NT2/D1 (cell line): ENCODE data around the gene ODAD3.

Experiments
- DNase-seq: peaks from one replicate; pipeline ENCODE4 v3.0.0-alpha.2; 2011; ENCODE audit warnings: low read depth, low spot score
- H3K27me3 ChIP-seq: 2 replicates; pipeline ENCODE4 v1.6.0; 2011; ENCODE audit warnings: mild to moderate bottlenecking; ENCODE audit not compliant: insufficient read length, insufficient read depth
- H3K36me3 ChIP-seq: 2 replicates; pipeline ENCODE4 v1.6.1; 2011; ENCODE audit warnings: mild to moderate bottlenecking, low read length, mixed read lengths; ENCODE audit not compliant: insufficient read depth, insufficient read length
- H3K4me1 ChIP-seq: 2 replicates; pipeline ENCODE4 v1.5.1; 2011; ENCODE audit not compliant: insufficient read depth, insufficient read length
- H3K4me3 ChIP-seq: 2 replicates; pipeline ENCODE4 v1.5.1; 2011; ENCODE audit warnings: low read depth; ENCODE audit not compliant: insufficient read length
- H3K9ac ChIP-seq: 2 replicates; pipeline ENCODE4 v1.6.0; 2011; ENCODE audit warnings: low read depth; ENCODE audit not compliant: insufficient read length
- H3K9me3 ChIP-seq: 2 replicates; pipeline ENCODE4 v1.5.1; 2011; ENCODE audit warnings: mild to moderate bottlenecking, low read length; ENCODE audit not compliant: insufficient read depth
- SUZ12 ChIP-seq: IDR thresholded peaks from 2 replicates; pipeline ENCODE4 v1.6.1; 2011; ENCODE audit not compliant: insufficient read length, insufficient read depth; ENCODE audit errors: extremely low read depth
- YY1 ChIP-seq: IDR thresholded peaks from 2 replicates; pipeline ENCODE4 v1.6.1; 2011; ENCODE audit not compliant: insufficient read length, insufficient read depth
- ZNF274 ChIP-seq: IDR thresholded peaks from 2 replicates; pipeline ENCODE4 v1.6.1; 2011; ENCODE audit warnings: mild to moderate bottlenecking, low read depth, low read length

ODAD3 gene

DNA sequence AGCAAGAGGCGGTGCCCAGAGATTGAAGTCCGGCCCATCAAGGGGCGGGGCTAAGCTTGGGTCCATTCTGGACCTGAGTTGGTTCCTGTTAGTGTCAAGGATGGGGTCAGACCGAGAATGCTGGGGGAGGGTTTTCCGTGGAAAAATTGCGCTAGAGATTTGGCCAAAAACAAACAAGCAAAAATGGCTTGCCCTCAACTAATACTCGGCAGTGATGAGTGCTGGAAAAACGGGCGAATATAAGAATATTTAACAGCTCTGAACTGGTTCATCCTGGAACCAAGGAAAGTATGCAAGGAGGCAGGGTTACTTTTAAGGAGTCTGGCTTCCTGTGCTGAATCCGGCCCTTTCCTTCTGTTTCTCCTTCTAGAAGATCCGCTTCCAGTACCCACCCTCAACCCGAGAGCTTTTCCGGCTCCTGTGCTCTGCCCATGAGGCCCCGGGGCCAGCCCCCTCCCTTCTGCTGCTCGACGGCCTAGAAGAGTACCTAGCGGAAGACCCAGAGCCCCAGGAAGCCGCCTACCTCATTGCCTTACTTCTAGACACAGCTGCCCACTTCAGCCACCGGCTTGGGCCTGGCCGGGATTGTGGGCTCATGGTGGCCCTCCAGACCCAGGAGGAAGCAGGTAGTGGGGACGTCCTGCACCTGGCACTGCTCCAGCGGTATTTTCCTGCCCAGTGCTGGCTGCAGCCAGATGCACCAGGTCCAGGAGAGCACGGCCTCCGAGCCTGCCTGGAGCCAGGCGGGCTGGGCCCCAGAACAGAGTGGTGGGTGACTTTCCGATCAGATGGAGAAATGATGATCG lies 59.6 kb downstream of the ODAD3 start:
- Histone ChIP-seq H3K9me3 (no peaks in the 10 kb centered on the region), H3K4me3 (peak overlapping the region; percentile 35), H3K4me1 (peaks cover 12% of the 10 kb centered on the region), H3K36me3 (peaks cover 19% of the 10 kb centered on the region), H3K27me3 (no peaks in the 10 kb centered on the region), H3K9ac (peak overlapping the region; percentile 93)
- DNase-seq: no peak
- TF ChIP-seq SUZ12 (no peak), YY1 (no peak), ZNF274 (no peak)

DNA sequence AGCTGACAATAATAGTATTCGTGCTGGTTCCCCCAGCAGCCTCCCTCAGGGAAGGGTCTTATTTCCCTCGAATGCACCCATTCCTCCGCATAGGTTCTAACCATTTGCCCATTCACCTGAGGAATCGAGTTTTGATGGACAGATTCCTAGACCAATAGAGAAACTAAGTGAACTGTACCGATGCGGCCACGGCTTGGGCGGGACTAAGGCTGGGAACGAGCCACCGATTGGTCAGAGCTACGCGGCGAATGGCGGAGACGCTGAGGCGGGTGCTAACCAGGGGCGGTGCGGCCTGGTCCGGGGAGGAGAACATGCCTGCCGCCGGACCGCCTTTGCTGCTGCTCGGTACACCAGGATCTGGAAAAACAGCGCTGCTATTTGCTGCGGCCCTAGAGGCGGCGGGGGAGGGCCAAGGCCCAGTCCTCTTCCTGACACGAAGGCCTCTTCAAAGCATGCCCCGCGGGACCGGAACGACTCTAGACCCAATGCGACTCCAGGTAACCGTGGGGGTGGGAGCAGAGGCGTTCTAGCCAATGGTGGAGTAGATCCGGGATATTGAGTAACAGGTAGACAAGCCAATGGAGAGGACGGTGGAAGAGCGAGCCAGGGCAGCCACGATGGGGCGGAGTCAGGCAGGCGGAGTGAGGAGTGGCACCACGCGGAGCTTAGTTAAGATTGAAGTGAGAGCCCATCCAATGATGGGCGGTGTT lies 60.3 kb downstream of the ODAD3 start, which contains the start of gene SWSAP1:
Gene SWSAP1, plus strand, starts transcription at position 234 of the 710 bp plus-strand sequence. Its CDS starts 15 bp downstream, at position 249.
- H3K4me1 ChIP-seq: peaks cover 10% of the 10 kb centered on the region
- TF ChIP-seq YY1: peak; percentile 43
- TF ChIP-seq SUZ12: no peak
- H3K9me3 ChIP-seq: no peaks in the 10 kb centered on the region
- peak within 1 kb of the TSS; percentile 91 for H3K4me3 ChIP-seq
- peak within 1 kb of the TSS; percentile 98 for H3K9ac ChIP-seq
- DNase-seq: peak; percentile 99
- peaks cover 19% of the 10 kb centered on the region for H3K36me3 ChIP-seq
- no peaks in the 10 kb centered on the region for H3K27me3 ChIP-seq

DNA sequence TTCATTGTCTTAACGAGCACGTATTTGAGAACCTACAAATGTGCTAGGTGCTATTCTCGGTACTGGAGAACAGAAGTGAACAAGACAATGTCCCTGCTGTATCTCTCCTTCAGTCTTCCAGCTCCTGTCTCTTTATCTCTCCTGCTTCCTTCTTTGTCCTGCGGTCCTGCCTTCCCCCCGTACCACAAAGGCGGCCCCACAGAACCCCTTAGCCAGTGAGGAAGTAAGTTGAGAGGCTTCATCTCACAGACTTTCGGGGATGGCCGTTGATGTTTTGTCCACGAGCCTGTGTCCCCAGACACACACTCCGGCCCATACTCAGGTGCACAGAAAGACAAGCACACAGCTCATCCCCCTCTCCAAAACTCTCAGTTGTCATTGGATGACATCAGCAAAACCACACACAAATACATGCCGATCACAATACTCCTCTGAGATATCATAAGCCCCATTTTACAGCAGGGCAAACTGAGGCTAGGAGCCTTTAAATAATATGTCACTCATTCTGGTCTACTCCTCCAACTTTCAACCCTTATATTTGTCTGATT lies 61.0 kb downstream of the ODAD3 start:
- Histone ChIP-seq H3K9ac (peak overlapping the region; percentile 43), H3K4me1 (peaks cover 10% of the 10 kb centered on the region), H3K36me3 (peaks cover 19% of the 10 kb centered on the region), H3K9me3 (no peaks in the 10 kb centered on the region), H3K4me3 (peak overlapping the region; percentile 91), H3K27me3 (no peaks in the 10 kb centered on the region)
- no peak for DNase-seq
- TF ChIP-seq ZNF274 (no peak), SUZ12 (no peak), YY1 (no peak)

DNA sequence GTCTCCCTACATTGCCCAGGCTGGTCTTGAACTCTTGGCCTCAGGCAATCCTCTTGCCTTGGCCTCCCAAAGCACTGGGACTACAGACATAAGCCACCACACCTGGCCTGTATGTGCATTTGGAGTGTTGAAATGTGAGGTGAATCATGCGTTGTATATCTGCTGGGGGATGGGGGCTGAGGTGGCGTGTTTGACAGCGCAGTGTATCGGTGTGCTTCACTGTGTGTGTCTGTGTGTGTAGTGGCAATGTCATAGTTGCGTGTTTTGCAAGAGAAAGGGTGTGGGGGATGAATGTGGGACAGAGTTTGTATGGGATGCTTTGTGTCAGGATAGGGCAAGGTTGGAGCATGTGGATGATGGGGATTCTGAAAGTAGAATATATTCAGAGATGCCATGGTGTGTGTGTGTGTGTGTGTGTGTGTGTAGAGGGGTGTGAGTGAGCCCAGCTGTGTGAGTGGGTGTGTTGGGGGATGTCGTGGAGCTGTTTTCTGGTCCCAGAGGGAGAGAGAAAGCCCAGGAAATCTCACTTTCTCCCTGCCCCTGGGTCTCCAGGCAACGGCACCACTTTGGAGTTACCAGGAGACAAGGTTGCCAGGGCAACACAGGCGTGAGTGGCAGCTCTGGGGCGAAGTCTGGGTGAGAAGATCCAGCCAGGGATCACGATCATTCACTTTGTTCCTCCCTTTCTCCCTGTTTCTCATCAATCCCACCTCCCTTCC lies 61.6 kb downstream of the ODAD3 start:
- DNase-seq: no peak
- Histone ChIP-seq H3K9me3 (no peaks in the 10 kb centered on the region), H3K4me1 (peaks cover 7% of the 10 kb centered on the region), H3K9ac (no peak overlapping the region), H3K4me3 (no peak overlapping the region), H3K27me3 (no peaks in the 10 kb centered on the region), H3K36me3 (peaks cover 16% of the 10 kb centered on the region)
- TF ChIP-seq YY1 (no peak), SUZ12 (no peak), ZNF274 (no peak)

DNA sequence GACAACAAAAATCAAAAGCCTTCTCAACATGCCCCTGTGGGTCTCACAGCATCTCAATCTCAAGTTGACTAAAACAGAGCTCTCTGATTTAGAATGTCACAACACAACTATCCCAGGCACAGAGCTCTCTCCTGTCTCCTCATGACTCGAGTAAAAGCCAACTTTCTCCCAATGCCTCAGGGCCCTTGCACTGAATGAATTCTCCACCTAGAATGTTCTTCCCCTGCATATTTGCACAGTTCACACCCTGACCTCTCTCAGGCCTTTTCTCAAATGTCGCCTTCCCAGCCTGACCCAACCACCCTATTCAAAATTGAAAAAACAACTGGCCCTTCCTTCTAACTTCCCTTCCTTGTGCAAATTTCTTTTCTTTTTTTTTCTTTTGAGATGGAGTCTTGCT lies 64.2 kb downstream of the ODAD3 start:
- no peaks in the 10 kb centered on the region for H3K9me3 ChIP-seq
- DNase-seq: no peak

More for the DNA sequence above, 64.2 kb downstream of the ODAD3 start:
- Histone ChIP-seq H3K4me1 (peaks cover 8% of the 10 kb centered on the region), H3K4me3 (no peak overlapping the region), H3K27me3 (no peaks in the 10 kb centered on the region), H3K9ac (no peak overlapping the region), H3K36me3 (peaks cover 6% of the 10 kb centered on the region)
- TF ChIP-seq ZNF274 (no peak), SUZ12 (no peak), YY1 (no peak)
